A673 (cell line): Measurements from ENCODE around the gene TLR8.
"Not testable (repeated sequence)": the region's sequence is repeated elsewhere in the genome, so short reads cannot be mapped to it uniquely, and the experiment has no call there.

Source experiments
- CTCF ChIP-seq: fragments of 300-800, 200-600 bp; sonication (generic); conservative IDR thresholded peaks from 2 replicates; pipeline ENCODE4 v1.5.1; 2017; ENCODE audit warnings: low read depth, mild to moderate bottlenecking, antibody characterized with exemption, low read length, moderate library complexity, mixed read lengths
- EZH2 ChIP-seq: fragments of 200-600 bp; sonication (generic); IDR thresholded peaks from 2 replicates; pipeline ENCODE4 v1.6.1; 2017; ENCODE audit warnings: borderline replicate concordance, low read depth, mild to moderate bottlenecking, mixed read lengths, antibody characterized with exemption, low read length; ENCODE audit not compliant: poor library complexity, severe bottlenecking

GRCh38 chrX:12940471-12940870, 34.1 kb downstream of the TLR8 start:
- not testable (repeated sequence) for TF ChIP-seq CTCF, EZH2
